K562 (cell line): ENCODE results near the gene CALML4. TPM values are rescaled to one million over a fixed set of nuclear protein-coding genes. Genes with fewer than 3 reads are reported as not detected.

ENCODE experiments used
- ATAC-seq: fragments of 200-7000 bp; cut with Tn5 transposase; 3 replicates; pipeline ENCODE4 v1.9.1; 2020; ENCODE audit warnings: moderate library complexity
- BruUV-seq: library from RNA; stranded (reverse); fragments of 400-500 nt; replicated peaks from 2 replicates; lab custom pipeline; 2021; lab: Mats Ljungman, UMichigan
- CTCF ChIA-PET: fragments of 300-600 bp; formaldehyde crosslinking; extraction: SDS; loops from one replicate; lab custom pipeline; 2021; ENCODE audit warnings: low intra/inter-chr PET ratio; lab: Yijun Ruan, JAX
- POLR2A ChIA-PET: fragments of 300-600, 350-650 bp; sonication (Branson Sonifier 250); formaldehyde crosslinking; extraction: SDS; loops from one replicate; lab custom pipeline; 2021; ENCODE audit warnings: antibody characterized with exemption, inconsistent platforms; lab: Yijun Ruan, JAX
- DNase-seq, 4 experiments: peaks; one replicate each; pipeline versions ENCODE4 v3.0.0 to v3.0.0-alpha.2; 2011 to 2018; ENCODE audit warnings: low spot score in 3 of 4, mixed read lengths in 3 of 4; ENCODE audit errors: extremely low read depth in 1 of 4
- FAIRE-seq: peaks from 2 replicates; lab custom pipeline; 2011; peaks lifted over from hg19 to GRCh38; lab: Jason Lieb, UNC
- H2AFZ ChIP-seq: 2 replicates; pipeline ENCODE4 v1.6.0; 2011; ENCODE audit warnings: low read depth, low read length, control low read depth, inconsistent platforms
- H3K27ac ChIP-seq: fragments of 200-600 bp; 3 replicates; pipeline ENCODE4 v1.8.0; 2011; ENCODE audit warnings: low read depth, mild to moderate bottlenecking, control low read depth, inconsistent platforms, low read length, moderate library complexity, mixed read lengths; ENCODE audit errors: extremely low read depth
- H3K27me3 ChIP-seq, 2 experiments: fragments of 300-600 bp in 1 of 2; 2 replicates in 1 of 2; 3 replicates in 1 of 2; pipeline versions ENCODE4 v1.6.0 to v1.8.0; 2011; ENCODE audit warnings: inconsistent platforms in 2 of 2, low read length in 2 of 2, mild to moderate bottlenecking in 1 of 2, mixed read lengths in 1 of 2, moderate library complexity in 1 of 2; ENCODE audit not compliant: control insufficient read depth in 2 of 2, insufficient read depth in 2 of 2
- H3K36me3 ChIP-seq: fragments of 300-600 bp; 3 replicates; pipeline ENCODE4 v1.8.0; 2011; ENCODE audit warnings: mild to moderate bottlenecking, low read length, inconsistent platforms; ENCODE audit not compliant: control insufficient read depth, insufficient read depth
- H3K4me1 ChIP-seq, 2 experiments: fragments of 200-600 bp in 1 of 2; replicated peaks in 1 of 2; 2 replicates in 1 of 2; 3 replicates in 1 of 2; pipeline versions ENCODE4 v1.5.1 to v1.8.0; 2011; ENCODE audit warnings: inconsistent platforms in 2 of 2, low read length in 2 of 2, mild to moderate bottlenecking in 1 of 2, mixed read lengths in 1 of 2, moderate library complexity in 1 of 2; ENCODE audit not compliant: control insufficient read depth in 2 of 2, insufficient read depth in 2 of 2
- H3K4me2 ChIP-seq: 2 replicates; pipeline ENCODE4 v1.6.1; 2011; ENCODE audit warnings: low read length, control low read depth, inconsistent platforms, mixed read lengths; ENCODE audit not compliant: insufficient read depth
- H3K4me3 ChIP-seq: fragments of 200-600 bp; sonication (generic), shearing (Covaris generic); 2 replicates; pipeline ENCODE4 v1.5.1; 2016; ENCODE audit warnings: control low read depth, inconsistent platforms
- H3K79me2 ChIP-seq: fragments of 200-600 bp; 3 replicates; pipeline ENCODE4 v1.8.0; 2011; ENCODE audit warnings: low read length, inconsistent platforms; ENCODE audit not compliant: control insufficient read depth, insufficient read depth
- H3K9ac ChIP-seq, 2 experiments: 2 replicates each; pipeline versions ENCODE4 v1.6.0 to v1.6.1; 2011; ENCODE audit warnings: low read depth in 2 of 2, low read length in 2 of 2, control low read depth in 1 of 2, inconsistent platforms in 1 of 2, mild to moderate bottlenecking in 1 of 2, mixed read lengths in 1 of 2; ENCODE audit not compliant: insufficient read depth in 1 of 2
- H3K9me1 ChIP-seq: one replicate; pipeline ENCODE4 v1.6.0; 2011; ENCODE audit warnings: inconsistent platforms, mild to moderate bottlenecking, low read length, moderate library complexity; ENCODE audit not compliant: control insufficient read depth, insufficient read depth
- H3K9me3 ChIP-seq: replicated peaks from 2 replicates; pipeline ENCODE4 v1.5.1; 2011; ENCODE audit warnings: low read depth, low read length, inconsistent platforms; ENCODE audit not compliant: control insufficient read depth, insufficient read depth
- H4K20me1 ChIP-seq: replicated peaks from 2 replicates; pipeline ENCODE4 v1.6.1; 2011; ENCODE audit warnings: low read length, inconsistent platforms, mixed read lengths; ENCODE audit not compliant: control insufficient read depth, insufficient read depth
- AFF4 ChIP-seq: sonication (generic); formaldehyde crosslinking; IDR thresholded peaks from 2 replicates; pipeline ENCODE4 v1.8.0; 2023; ENCODE audit warnings: mild to moderate bottlenecking, missing genetic modification reagents
- ATF6 ChIP-seq: sonication (generic); formaldehyde crosslinking; IDR thresholded peaks from 2 replicates; pipeline ENCODE4 v1.4.0; 2020; ENCODE audit warnings: mild to moderate bottlenecking, missing genetic modification reagents
- CBX2 ChIP-seq: fragments of 200-600 bp; sonication (generic); IDR thresholded peaks from one replicate; pipeline ENCODE4 v1.6.1; 2012; ENCODE audit warnings: mild to moderate bottlenecking, low read length, inconsistent platforms; ENCODE audit not compliant: insufficient read depth, poor library complexity, severe bottlenecking
- COPS2 ChIP-seq: fragments of 450-650 bp; conservative IDR thresholded peaks from 2 replicates; pipeline ENCODE4 v1.6.1; 2016; ENCODE audit warnings: mild to moderate bottlenecking, moderate library complexity
- ELF2 ChIP-seq: fragments of 250-450 bp; sonication (Bioruptor Pico); IDR thresholded peaks from 2 replicates; pipeline ENCODE4 v1.5.0; 2021; ENCODE audit warnings: mild to moderate bottlenecking
- KAT2B ChIP-seq: IDR thresholded peaks from one replicate; pipeline ENCODE4 v1.6.1; 2012; ENCODE audit warnings: low read depth, mild to moderate bottlenecking, control low read depth, inconsistent platforms, low read length, moderate library complexity
- KLF1 ChIP-seq: fragments of 450-650 bp; IDR thresholded peaks from 2 replicates; pipeline ENCODE4 v1.6.1; 2016; ENCODE audit warnings: missing genetic modification characterization, missing compliant biosample characterization
- KLF13 ChIP-seq: fragments of 450-650 bp; IDR thresholded peaks from 2 replicates; pipeline ENCODE4 v1.6.1; 2016; ENCODE audit warnings: missing genetic modification characterization, low read depth, mild to moderate bottlenecking, missing compliant biosample characterization, moderate library complexity, borderline replicate concordance
- RFX1 ChIP-seq: fragments of 450-650 bp; IDR thresholded peaks from 2 replicates; pipeline ENCODE4 v1.6.1; 2016; ENCODE audit warnings: mild to moderate bottlenecking, moderate library complexity
- SMARCA4 ChIP-seq: fragments of 450-650 bp; IDR thresholded peaks from 2 replicates; pipeline ENCODE4 v1.6.1; 2016
- SRSF7 ChIP-seq: fragments of 200-400 bp; formaldehyde crosslinking; optimal IDR thresholded peaks from 2 replicates; pipeline ENCODE3; 2017; ENCODE audit warnings: mild to moderate bottlenecking, low read depth, low read length
- ZBTB33 ChIP-seq: sonication (generic); formaldehyde crosslinking; IDR thresholded peaks from 2 replicates; pipeline ENCODE4 v1.8.1; 2023; ENCODE audit warnings: mild to moderate bottlenecking, missing genetic modification reagents
- ZNF76 ChIP-seq: fragments of 250-450 bp; sonication (Bioruptor Pico); IDR thresholded peaks from 2 replicates; pipeline ENCODE4 v1.4.0; 2020; ENCODE audit warnings: mild to moderate bottlenecking, moderate library complexity, borderline replicate concordance
- WGBS: fragments of 100-300 bp; shearing (Covaris generic); methylation state at CpG from one replicate; pipeline ENCODE4 v1.1.6; 2016; ENCODE audit warnings: low coverage, mixed read lengths; ENCODE audit not compliant: insufficient coverage; ENCODE audit errors: missing lambda C conversion rate; 5-methylcytosine and 5-hydroxymethylcytosine counted together
- in situ Hi-C: fragments of 300-500 bp; cut with MboI; formaldehyde crosslinking; loops from 4 replicates; pipeline ENCODE4 v1.15.0; 2018; ENCODE audit warnings: inconsistent platforms, mixed read lengths
- intact Hi-C: fragments of 100-400 bp; cut with micrococcal nuclease; formaldehyde crosslinking; loops from 2 replicates; pipeline ENCODE4 v1.14.2; 2022
- polyA plus RNA-seq, 8 experiments: library from polyadenylated mRNA; depleted of rRNA in 4 of 8; stranded (reverse) in 5 of 8; unstranded in 3 of 8; fragments of >200 nt; fragmentation: Nextera tagmentation in 2 of 8; fragmentation: Illumina TruSeq in 1 of 8; extraction: Ambion mirVana in 2 of 8; extraction: Trizol in 1 of 8; gene quantifications; 2 replicates each; pipeline versions ENCODE4 v1.2.1 to v1.2.3, GENCODE V29; 2011 to 2014; ENCODE audit warnings: inconsistent platforms in 1 of 8, missing spikeins in 1 of 8
- total RNA-seq, 7 experiments: library from RNA; depleted of rRNA in 6 of 7; stranded (reverse); fragments of >200 nt in 6 of 7; fragmentation: Illumina TruSeq in 2 of 7; extraction: Trizol in 2 of 7; gene quantifications; 2 replicates each; pipeline versions ENCODE4 v1.2.1 to v1.2.3, GENCODE V29; 2011 to 2021; ENCODE audit warnings: low replicate concordance in 1 of 7

Gene CALML4
- total and polyA plus RNA-seq, 9 of the 15 experiments (the other 6 are each of a cell fraction or from before 2014, with no cell fraction given), result 2.8 to 30.6 (median 15.5) TPM

GRCh38 chr15:68229386-68230156 lies 24.4 kb upstream of the CALML4 start, which contains the start of gene CLN6:
Gene CLN6 (minus strand): TSS chr15:68229728. CDS start chr15:68229584, 144 bp downstream.
- FAIRE-seq, result no peak
- peak within 1 kb of the TSS; percentile 88 to 99 for H3K9ac ChIP-seq
- ChIA-PET POLR2A (interaction anchor here (0.6 to 2.5 kb wide), 9 partner anchors 10 to 823 kb away, joined by 3 to 18 read pairs (median 3); partner anchors contain the start of gene FEM1B), CTCF (no interaction called here)
- H3K79me2 ChIP-seq, result peaks cover 49% of the 10 kb centered on the region
- WGBS, result 2% methylated on average over 58 of the region's 82 CpGs
- H3K36me3 ChIP-seq, result peaks cover 23% of the 10 kb centered on the region
- DNase-seq, result peak; percentile 87 to 96 (median 96)
- in situ Hi-C loops (no loop called here), intact Hi-C loops (no loop called here)
- H2AFZ ChIP-seq, result peak within 1 kb of the TSS; percentile 100
- H3K4me2 ChIP-seq, result peak within 1 kb of the TSS; percentile 99
- H4K20me1 ChIP-seq, result peaks cover 18% of the 10 kb centered on the region
- peaks cover 39 to 43% of the 10 kb centered on the region in 2 experiments for H3K4me1 ChIP-seq
- H3K27ac ChIP-seq, result peak within 1 kb of the TSS; percentile 95
- H3K4me3 ChIP-seq, result peak within 1 kb of the TSS; percentile 93
- no peaks in the 10 kb centered on the region for H3K9me1 ChIP-seq
- ATAC-seq, result peak; percentile 91
- no TSS peak for BruUV-seq
- no peaks in the 10 kb centered on the region for H3K27me3 ChIP-seq
- no peaks in the 10 kb centered on the region for H3K9me3 ChIP-seq
- TF ChIP-seq KAT2B (no peak), ZBTB33 (CRISPR knock-in tag) (peak; percentile 65; the same call in 1 of the 2 replicates), COPS2 (no peak), RFX1 (no peak), AFF4 (CRISPR knock-in tag) (peak; percentile 39; the same call in 1 of the 2 replicates), KLF13 (tag) (peak; percentile 58), ELF2 (CRISPR knock-in tag) (no peak; the same call in 1 of the 2 replicates), CBX2 (no peak), KLF1 (tag) (no peak), SRSF7 (no peak), ZNF76 (CRISPR knock-in tag) (no peak), SMARCA4 (no peak), ATF6 (CRISPR knock-in tag) (peak; percentile 47; the same call in 1 of the 2 replicates)
